ENCODE measurements around the gene AGMAT. TPM values are rescaled to one million over a fixed set of nuclear protein-coding genes. Genes with fewer than 3 reads are reported as not detected.

Gene AGMAT
- polyA plus RNA-seq, 3 donors: not detected

DNA sequence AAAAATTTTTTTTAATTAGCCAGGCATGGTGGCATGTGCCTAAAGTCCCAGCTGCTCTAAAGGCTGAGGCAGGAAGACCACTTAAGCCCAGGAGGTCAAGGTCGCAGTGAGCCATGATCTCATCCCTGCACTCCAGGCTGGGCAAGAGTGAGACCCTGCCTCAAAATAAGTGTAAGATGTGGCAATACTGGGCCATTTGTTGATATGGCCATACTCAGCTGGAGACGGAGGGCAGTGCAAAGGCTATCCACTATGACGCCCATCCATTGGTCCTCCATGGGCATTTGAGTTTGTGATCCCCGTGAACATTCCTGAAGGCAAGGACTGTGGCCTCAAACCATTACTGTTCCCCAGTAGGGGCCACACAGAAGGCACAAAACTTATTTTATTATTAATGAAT is 62.3 kb downstream of the AGMAT start:
- no peak overlapping the region for H3K27ac ChIP-seq (ENCODE audit: low read depth in 1 of 2, low read length in 2 of 2)
- peaks cover 22% of the 10 kb centered on the region for H3K79me2 ChIP-seq (ENCODE audit: insufficient read depth, low read length)
- H3K9me3 ChIP-seq (replicated peaks in 1 of 2; ENCODE audit: control insufficient read depth in 1 of 2, insufficient read depth in 1 of 2, low read length in 2 of 2): no peaks in the 10 kb centered on the region
- intact Hi-C loops (cut with micrococcal nuclease): loop anchor here in 1 of 2 donors (5.0 kb wide), 2 partner anchors 110 to 845 kb away; partner anchors contain the start of gene SZRD1
- no peak for DNase-seq
- no peak overlapping the region for H3K4me2 ChIP-seq (replicated peaks; ENCODE audit: extremely low read depth, low read length, poor library complexity, severe bottlenecking)
- peak overlapping the region in 1 of 3 experiments; percentile 90 for H3K4me3 ChIP-seq (replicated peaks in 1 of 3; ENCODE audit: low read depth in 2 of 3, low read length in 3 of 3)
- Mint-ChIP-seq H3K36me3 (peaks cover 10 to 13% of the 10 kb centered on the region in 2 donors), H3K9me3 (peaks cover 0 to 1% (median 0%) of the 10 kb centered on the region in 7 donors), H3K4me1 (peaks cover 36% of the 10 kb centered on the region), H3K27me3 (ENCODE audit: low read depth in 3 of 3) (peaks cover 0 to 4% (median 0%) of the 10 kb centered on the region in 3 donors), H3K27ac (peak overlapping the region in 5 of 7 donors; percentile 66 to 99 (median 98)), H3K4me3 (no peak overlapping the region)
- H2AFZ ChIP-seq (ENCODE audit: insufficient read depth, low read depth, low read length, poor library complexity, severe bottlenecking): no peak overlapping the region
- TF ChIP-seq, protein P1, sequence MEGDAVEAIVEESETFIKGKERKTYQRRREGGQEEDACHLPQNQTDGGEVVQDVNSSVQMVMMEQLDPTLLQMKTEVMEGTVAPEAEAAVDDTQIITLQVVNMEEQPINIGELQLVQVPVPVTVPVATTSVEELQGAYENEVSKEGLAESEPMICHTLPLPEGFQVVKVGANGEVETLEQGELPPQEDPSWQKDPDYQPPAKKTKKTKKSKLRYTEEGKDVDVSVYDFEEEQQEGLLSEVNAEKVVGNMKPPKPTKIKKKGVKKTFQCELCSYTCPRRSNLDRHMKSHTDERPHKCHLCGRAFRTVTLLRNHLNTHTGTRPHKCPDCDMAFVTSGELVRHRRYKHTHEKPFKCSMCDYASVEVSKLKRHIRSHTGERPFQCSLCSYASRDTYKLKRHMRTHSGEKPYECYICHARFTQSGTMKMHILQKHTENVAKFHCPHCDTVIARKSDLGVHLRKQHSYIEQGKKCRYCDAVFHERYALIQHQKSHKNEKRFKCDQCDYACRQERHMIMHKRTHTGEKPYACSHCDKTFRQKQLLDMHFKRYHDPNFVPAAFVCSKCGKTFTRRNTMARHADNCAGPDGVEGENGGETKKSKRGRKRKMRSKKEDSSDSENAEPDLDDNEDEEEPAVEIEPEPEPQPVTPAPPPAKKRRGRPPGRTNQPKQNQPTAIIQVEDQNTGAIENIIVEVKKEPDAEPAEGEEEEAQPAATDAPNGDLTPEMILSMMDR (IDR thresholded peaks at IDR 0.05): no peak
- H4K20me1 ChIP-seq (ENCODE audit: insufficient read depth, low read length): no peaks in the 10 kb centered on the region
- peaks cover 2 to 9% of the 10 kb centered on the region in 2 donors for H3K36me3 ChIP-seq (replicated peaks in 1 of 2; ENCODE audit: control insufficient read depth in 1 of 2, insufficient read depth in 2 of 2, low read length in 2 of 2)
- H3K9ac ChIP-seq (ENCODE audit: insufficient read depth, low read length, poor library complexity, severe bottlenecking): no peak overlapping the region
- 94% methylated on average over 4 of the region's 4 CpGs for WGBS (ENCODE audit: insufficient coverage)
- no peaks in the 10 kb centered on the region for H3K27me3 ChIP-seq (ENCODE audit: control insufficient read depth in 2 of 2, insufficient read depth in 2 of 2, low read length in 2 of 2)
- peaks cover 31 to 32% of the 10 kb centered on the region in 2 donors for H3K4me1 ChIP-seq (ENCODE audit: control insufficient read depth in 1 of 2, insufficient read depth in 2 of 2, low read length in 2 of 2)

Small RNA genes lying within 50 kb of the gene (small RNA-seq; reads per million reads assigned to genes)
- gene CD24P1 (ENCODE audit: insufficient read length, low read depth) (not detected), gene RNU7-179P (ENCODE audit: insufficient read length, low read depth) (not detected), gene SCARNA21B (ENCODE audit: insufficient read length, low read depth) (0.94 reads per million)

Other genes with a start within 250 kb of the AGMAT start
- 100 to 1,000 TPM; 314 to 329 (median 323) TPM for gene EFHD2, start 175.2 kb downstream of the AGMAT start, polyA plus RNA-seq
- under 1 TPM in 1 of 3 donors, not detected in 2; 0.99 TPM for gene CTRC, start 146.6 kb downstream of the AGMAT start, polyA plus RNA-seq
- gene CELA2A, start 128.3 kb downstream of the AGMAT start, polyA plus RNA-seq: not detected
- not detected for gene CELA2B, start 108.9 kb downstream of the AGMAT start, polyA plus RNA-seq
- 10 to 100 TPM; 15.1 to 21.5 (median 21.0) TPM for gene CASP9, start 60.8 kb downstream of the AGMAT start, polyA plus RNA-seq
- gene DNAJC16, start 58.2 kb downstream of the AGMAT start, polyA plus RNA-seq: 1 to 10 TPM; 5.4 to 7.8 (median 6.3) TPM
- gene DDI2, start 32.4 kb upstream of the AGMAT start, polyA plus RNA-seq: 1 to 10 TPM; 2.5 to 5.4 (median 3.2) TPM
- 10 to 100 TPM in 1 of 3 donors, 1 to 10 TPM in 2; 4.0 to 79.3 (median 5.8) TPM for gene PLEKHM2, start 99.3 kb upstream of the AGMAT start, polyA plus RNA-seq
- 1 to 10 TPM in 1 of 3 donors, under 1 TPM in 2; 0.08 to 2.7 (median 0.61) TPM for gene SLC25A34, start 151.2 kb upstream of the AGMAT start, polyA plus RNA-seq
- gene TMEM82, start 157.4 kb upstream of the AGMAT start, polyA plus RNA-seq: not detected
- gene FBLIM1, start 173.7 kb upstream of the AGMAT start, polyA plus RNA-seq: not detected
- 1 to 10 TPM; 1.0 to 1.3 (median 1.0) TPM for gene UQCRHL, start 222.6 kb upstream of the AGMAT start, polyA plus RNA-seq

Data from CD14-positive monocyte (primary cell).